HK-2 (cell line): ENCODE results near the gene ZNF281.
A peak's percentile ranks its signal among the peaks of the same experiment; 100 is the strongest.
"Not testable (repeated sequence)": the region's sequence is repeated elsewhere in the genome, so short reads cannot be mapped to it uniquely, and the experiment has no call there.

Experiments
- DNase-seq: peaks from one replicate; pipeline ENCODE4 v3.0.0-alpha.2; 2018; ENCODE audit not compliant: unreplicated experiment

The ZNF281 gene

GRCh38 chr1:200429221-200429751, 19.4 kb upstream of the ZNF281 start:
- DNase-seq: peak; percentile 29

- no peak for DNase-seq
These were observed 18.8 kb upstream of the ZNF281 start for GRCh38 chr1:200428482-200429205.

- no peak for DNase-seq
These were observed 17.9 kb upstream of the ZNF281 start for GRCh38 chr1:200427744-200428143.

- no peak for DNase-seq
These were observed 16.4 kb upstream of the ZNF281 start for GRCh38 chr1:200426196-200426595.

GRCh38 chr1:200423235-200423634, 13.4 kb upstream of the ZNF281 start:
- DNase-seq: no peak

GRCh38 chr1:200422211-200422610, 12.4 kb upstream of the ZNF281 start:
- DNase-seq: no peak

- no peak for DNase-seq
These were observed 6.2 kb upstream of the ZNF281 start for GRCh38 chr1:200415789-200416593.

GRCh38 chr1:200415227-200415626, 5.4 kb upstream of the ZNF281 start:
- no peak for DNase-seq

- no peak for DNase-seq
These were observed 4.8 kb upstream of the ZNF281 start for GRCh38 chr1:200414657-200415056.

- not testable (repeated sequence) for DNase-seq
These were observed 3.9 kb upstream of the ZNF281 start for GRCh38 chr1:200413766-200414165.

GRCh38 chr1:200411406-200412257, 1.8 kb upstream of the ZNF281 start:
- no peak for DNase-seq

GRCh38 chr1:200410566-200410878, 686 bp upstream of the ZNF281 start:
- DNase-seq: no peak

- no peak for DNase-seq
These were observed 554 bp downstream of the ZNF281 start for GRCh38 chr1:200409203-200409760.

GRCh38 chr1:200406161-200406797, 3.6 kb downstream of the ZNF281 start:
- DNase-seq: no peak

- DNase-seq: no peak
These were observed 4.6 kb downstream of the ZNF281 start for GRCh38 chr1:200405264-200405663.

GRCh38 chr1:200401708-200402107, 8.1 kb downstream of the ZNF281 start:
- no peak for DNase-seq

GRCh38 chr1:200401263-200401662, 8.6 kb downstream of the ZNF281 start:
- DNase-seq: no peak

- no peak for DNase-seq
These were observed 9.3 kb downstream of the ZNF281 start for GRCh38 chr1:200400556-200400955.

GRCh38 chr1:200399860-200400259, 10.0 kb downstream of the ZNF281 start:
- no peak for DNase-seq

- no peak for DNase-seq
These were observed 11.5 kb downstream of the ZNF281 start for GRCh38 chr1:200398373-200398772.

- no peak for DNase-seq
These were observed 17.1 kb downstream of the ZNF281 start for GRCh38 chr1:200392625-200393185.
